Measurements from ENCODE around the gene FBXW10. TPM values are rescaled to one million over a fixed set of nuclear protein-coding genes. Genes with fewer than 3 reads are reported as not detected.
"Not testable (repeated sequence)": the region's sequence is repeated elsewhere in the genome, so short reads cannot be mapped to it uniquely, and the experiment has no call there.

FBXW10 gene
- total and polyA plus RNA-seq, 2 of the 4 experiments (the other 2 are of a cell fraction): not detected

DNA sequence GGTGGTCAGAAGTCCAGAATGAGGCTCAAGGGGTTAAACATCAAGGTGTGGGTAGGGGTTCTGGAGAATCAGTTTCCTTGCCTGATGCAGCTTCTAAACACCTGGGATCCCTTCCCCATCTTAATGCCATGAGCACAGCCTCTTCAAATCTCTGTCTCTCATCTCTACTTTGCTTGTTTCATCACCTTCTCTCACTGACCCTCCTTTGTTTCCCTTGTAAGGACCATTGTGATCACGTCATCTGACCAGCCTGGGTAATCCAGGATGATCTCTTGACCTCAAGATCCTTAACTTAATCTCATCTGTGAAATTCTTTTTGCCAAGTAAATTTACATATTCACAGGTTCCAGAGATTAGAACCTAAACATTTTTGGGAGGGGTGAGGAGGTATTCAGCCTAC lies 42.1 kb downstream of the FBXW10 start:
- CTCF ChIA-PET; BruUV-seq (replicated peaks); H2AK9ac ChIP-seq (replicated peaks; ENCODE audit: low read depth, low read length, poor library complexity); H3K23ac ChIP-seq (ENCODE audit: low read depth, low read length); H4K20me1 ChIP-seq (ENCODE audit: insufficient read depth, low read length); H2BK15ac ChIP-seq (ENCODE audit: low read depth, low read length); H3K9me1 ChIP-seq (ENCODE audit: insufficient read depth, low read length); H3K9ac ChIP-seq (ENCODE audit: low read depth, low read length); H2BK120ac ChIP-seq (ENCODE audit: low read depth, low read length); intact Hi-C loops (cut with micrococcal nuclease); H3K4me3 ChIP-seq (ENCODE audit: insufficient read depth, low read depth, low read length); H3K14ac ChIP-seq (replicated peaks; ENCODE audit: low read depth, low read length); H3K4me1 ChIP-seq (ENCODE audit: control insufficient read depth, insufficient read depth, low read length); H3K9me3 ChIP-seq (ENCODE audit: control insufficient read depth, insufficient read depth, low read length); H3K56ac ChIP-seq (ENCODE audit: extremely low read depth, insufficient read depth, low read length); H4K91ac ChIP-seq (ENCODE audit: insufficient read depth, low read depth, low read length); DNase-seq; ATAC-seq (ENCODE audit: low read depth); H2BK20ac ChIP-seq (ENCODE audit: low read depth, low read length); H3K36me3 ChIP-seq (ENCODE audit: control insufficient read depth, insufficient read depth, low read length); H2BK5ac ChIP-seq (ENCODE audit: low read depth, low read length, poor library complexity, severe bottlenecking); H4K8ac ChIP-seq (ENCODE audit: low read depth in 2 of 2, low read length in 2 of 2); H3K27me3 ChIP-seq (ENCODE audit: control insufficient read depth, insufficient read depth, low read length); H2AK5ac ChIP-seq (ENCODE audit: low read depth, low read length); H4K5ac ChIP-seq (ENCODE audit: low read depth, low read length); dilution Hi-C loops (cut with HindIII; ENCODE audit: low sequenced_read_pairs, unreplicated experiment); H3K18ac ChIP-seq (ENCODE audit: low read depth, low read length); H3K4me2 ChIP-seq (ENCODE audit: low read depth, low read length); in situ Hi-C loops (cut with MboI; ENCODE audit: low sequenced_read_pairs); H3K4ac ChIP-seq (ENCODE audit: low read depth, low read length); H3K27ac ChIP-seq (ENCODE audit: insufficient read depth, low read length); H2AFZ ChIP-seq (replicated peaks; ENCODE audit: low read length, poor library complexity): not testable (repeated sequence)
- POLR2A ChIA-PET (ENCODE audit: unreplicated experiment): interaction anchor here (0.6 kb wide), 1 partner anchor 136 kb away, joined by 3 read pairs; no protein-coding TSS in a partner anchor
- WGBS, 2 experiments (ENCODE audit: extremely low coverage in 2 of 2, insufficient read length in 1 of 2): no CpG with 5 or more reads among the region's 1 CpG
- peaks cover 4 to 22% of the 10 kb centered on the region in 2 experiments; a peak in 3 of 4 replicates for H3K79me1 ChIP-seq (ENCODE audit: low read depth in 1 of 2, low read length in 2 of 2)

DNA sequence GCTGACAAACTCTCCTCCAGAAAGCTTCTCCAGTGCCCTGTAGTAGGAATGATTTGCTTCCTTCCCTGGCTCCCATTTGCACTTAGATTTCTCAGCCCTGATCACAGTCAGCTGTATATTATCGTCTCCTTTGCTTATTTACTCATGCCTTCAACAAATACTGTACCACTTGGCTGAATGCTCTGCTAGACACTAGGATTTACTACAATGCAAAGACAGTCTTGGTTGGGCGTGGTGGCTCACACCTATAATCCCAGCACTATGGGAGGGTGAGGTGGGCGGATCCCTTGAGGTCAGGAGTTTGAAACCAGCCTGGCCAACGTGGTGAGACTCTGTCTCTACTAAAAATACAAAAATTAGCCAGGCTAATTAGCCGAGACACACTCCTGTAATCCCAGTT lies 43.0 kb downstream of the FBXW10 start:
- H3K27ac ChIP-seq (ENCODE audit: insufficient read depth, low read length); H3K14ac ChIP-seq (replicated peaks; ENCODE audit: low read depth, low read length); H2BK20ac ChIP-seq (ENCODE audit: low read depth, low read length); POLR2A ChIA-PET (ENCODE audit: unreplicated experiment); H4K5ac ChIP-seq (ENCODE audit: low read depth, low read length); H3K27me3 ChIP-seq (ENCODE audit: control insufficient read depth, insufficient read depth, low read length); H4K8ac ChIP-seq (ENCODE audit: low read depth in 2 of 2, low read length in 2 of 2); H2BK5ac ChIP-seq (ENCODE audit: low read depth, low read length, poor library complexity, severe bottlenecking); H3K4me1 ChIP-seq (ENCODE audit: control insufficient read depth, insufficient read depth, low read length); H2BK15ac ChIP-seq (ENCODE audit: low read depth, low read length); H2AK9ac ChIP-seq (replicated peaks; ENCODE audit: low read depth, low read length, poor library complexity); H4K91ac ChIP-seq (ENCODE audit: insufficient read depth, low read depth, low read length); dilution Hi-C loops (cut with HindIII; ENCODE audit: low sequenced_read_pairs, unreplicated experiment); ATAC-seq (ENCODE audit: low read depth); DNase-seq; H2AK5ac ChIP-seq (ENCODE audit: low read depth, low read length); H3K36me3 ChIP-seq (ENCODE audit: control insufficient read depth, insufficient read depth, low read length); H3K56ac ChIP-seq (ENCODE audit: extremely low read depth, insufficient read depth, low read length); H3K4me2 ChIP-seq (ENCODE audit: low read depth, low read length); H2BK120ac ChIP-seq (ENCODE audit: low read depth, low read length); H4K20me1 ChIP-seq (ENCODE audit: insufficient read depth, low read length); intact Hi-C loops (cut with micrococcal nuclease); H3K9ac ChIP-seq (ENCODE audit: low read depth, low read length); CTCF ChIA-PET; BruUV-seq (replicated peaks); H3K9me3 ChIP-seq (ENCODE audit: control insufficient read depth, insufficient read depth, low read length); H3K18ac ChIP-seq (ENCODE audit: low read depth, low read length); in situ Hi-C loops (cut with MboI; ENCODE audit: low sequenced_read_pairs); H2AFZ ChIP-seq (replicated peaks; ENCODE audit: low read length, poor library complexity); H3K4me3 ChIP-seq (ENCODE audit: insufficient read depth, low read depth, low read length); H3K23ac ChIP-seq (ENCODE audit: low read depth, low read length); H3K9me1 ChIP-seq (ENCODE audit: insufficient read depth, low read length); H3K4ac ChIP-seq (ENCODE audit: low read depth, low read length): not testable (repeated sequence)
- H3K79me1 ChIP-seq (ENCODE audit: low read depth in 1 of 2, low read length in 2 of 2): peaks cover 4 to 22% of the 10 kb centered on the region in 2 experiments; a peak in 3 of 4 replicates
- WGBS, 2 experiments (ENCODE audit: extremely low coverage in 2 of 2, insufficient read length in 1 of 2): no CpG with 5 or more reads among the region's 5 CpGs

Data from IMR-90 (cell line).